ENCODE measurements around the gene IER3.

Gene IER3

DNA sequence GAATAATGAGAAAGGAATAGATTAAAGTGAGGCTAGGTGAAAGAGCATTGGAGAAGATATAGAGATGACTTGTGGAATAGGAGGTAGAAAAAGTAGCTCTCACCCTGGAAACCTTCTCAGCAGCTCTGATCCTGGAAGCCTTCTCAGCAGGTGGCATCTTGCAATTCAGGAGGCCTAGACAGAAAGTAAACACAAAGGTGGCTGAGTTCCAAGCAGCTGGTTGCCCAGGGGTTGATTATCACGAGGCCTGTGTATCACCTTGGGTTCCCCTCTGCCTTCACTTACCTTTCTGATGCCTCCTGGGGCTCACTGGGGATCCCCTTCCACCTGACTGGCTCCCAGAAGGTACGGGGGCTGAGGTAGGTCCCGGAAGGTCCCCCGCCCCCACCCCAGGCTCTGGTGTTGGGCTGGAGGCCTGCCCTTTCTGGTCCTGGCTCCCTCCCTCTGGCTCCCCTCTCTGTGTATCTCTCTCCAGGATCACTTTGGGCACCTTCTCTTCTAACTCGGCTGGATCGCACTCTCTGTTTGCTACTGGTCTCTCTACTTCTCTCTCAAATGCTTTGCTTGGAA lies 37.0 kb downstream of the IER3 start:
- CTCF ChIA-PET, result interaction anchor here (0.6 to 2.7 kb wide), 7 partner anchors 15 to 33 kb away, joined by 3 to 22 read pairs (median 5); no protein-coding TSS in a partner anchor
- Histone ChIP-seq H3K9me3 (ENCODE audit: control insufficient read depth, insufficient read depth, low read depth, low read length) (no peaks in the 10 kb centered on the region), H3K27ac (ENCODE audit: extremely low read depth, low read depth, low read length) (peak overlapping the region; percentile 91), H3K4me3 (ENCODE audit: low read depth, low read length) (no peak overlapping the region), H3K4me1 (ENCODE audit: control insufficient read depth, insufficient read depth, low read length) (peaks cover 17% of the 10 kb centered on the region), H3K36me3 (ENCODE audit: control insufficient read depth in 2 of 2, insufficient read depth in 1 of 2, low read length in 2 of 2) (peaks cover 55 to 92% of the 10 kb centered on the region in 2 experiments)
- POLR2A ChIA-PET, result interaction anchor here (1.0 to 2.9 kb wide), 8 partner anchors 10 to 91 kb away, joined by 4 to 36 read pairs (median 6); partner anchors contain the start of genes IER3, MDC1, NRM and TUBB
- TF ChIP-seq ZNF239 (tag by site-specific recombination; IDR thresholded peaks at IDR 0.05), result no peak
- no peak for TF ChIP-seq ZNF658 (tag by site-specific recombination; IDR thresholded peaks at IDR 0.05)
- no peak for TF ChIP-seq ZNF16 (tag by site-specific recombination; IDR thresholded peaks at IDR 0.05; ENCODE audit: low read depth)
- no peak for TF ChIP-seq GLIS2 (tag by site-specific recombination; IDR thresholded peaks at IDR 0.05)
- TF ChIP-seq ZSCAN23 (tag by site-specific recombination; IDR thresholded peaks at IDR 0.05), result peak; percentile 18; the same call in 1 of the 2 replicates
- TF ChIP-seq ZBTB17 (tag by site-specific recombination; IDR thresholded peaks at IDR 0.05), result peak; percentile 84
- TF ChIP-seq ZNF10 (tag by site-specific recombination; IDR thresholded peaks at IDR 0.05), result no peak
- no peak for TF ChIP-seq ZNF280D (tag by site-specific recombination; IDR thresholded peaks at IDR 0.05)
- TF ChIP-seq ZNF600 (tag by site-specific recombination; IDR thresholded peaks at IDR 0.05), result peak; percentile 66; the same call in 1 of the 2 replicates
- TF ChIP-seq TSHZ1 (tag by site-specific recombination; IDR thresholded peaks at IDR 0.05; ENCODE audit: borderline replicate concordance), result no peak
- TF ChIP-seq ZBTB44 (tag by site-specific recombination; IDR thresholded peaks at IDR 0.05), result peak; percentile 87
- peak; percentile 52; the same call in 1 of the 2 replicates for TF ChIP-seq ZNF366 (tag by site-specific recombination; conservative IDR thresholded peaks at IDR 0.05)
- TF ChIP-seq ZNF664 (tag by site-specific recombination; IDR thresholded peaks at IDR 0.05), result no peak
- no peak for TF ChIP-seq YY2 (tag by site-specific recombination; IDR thresholded peaks at IDR 0.05)
- TF ChIP-seq OSR2 (tag by site-specific recombination; IDR thresholded peaks at IDR 0.05), result peak; percentile 60
- no peak for TF ChIP-seq ZFP3 (tag by site-specific recombination; IDR thresholded peaks at IDR 0.05; ENCODE audit: low read depth)
- TF ChIP-seq ZNF660 (tag by site-specific recombination; IDR thresholded peaks at IDR 0.05), result peak; percentile 95
- no peak for TF ChIP-seq ZNF169 (tag by site-specific recombination; IDR thresholded peaks at IDR 0.05)
- no peak for TF ChIP-seq ZEB2 (tag by site-specific recombination; IDR thresholded peaks at IDR 0.05)
- TF ChIP-seq, protein P1, sequence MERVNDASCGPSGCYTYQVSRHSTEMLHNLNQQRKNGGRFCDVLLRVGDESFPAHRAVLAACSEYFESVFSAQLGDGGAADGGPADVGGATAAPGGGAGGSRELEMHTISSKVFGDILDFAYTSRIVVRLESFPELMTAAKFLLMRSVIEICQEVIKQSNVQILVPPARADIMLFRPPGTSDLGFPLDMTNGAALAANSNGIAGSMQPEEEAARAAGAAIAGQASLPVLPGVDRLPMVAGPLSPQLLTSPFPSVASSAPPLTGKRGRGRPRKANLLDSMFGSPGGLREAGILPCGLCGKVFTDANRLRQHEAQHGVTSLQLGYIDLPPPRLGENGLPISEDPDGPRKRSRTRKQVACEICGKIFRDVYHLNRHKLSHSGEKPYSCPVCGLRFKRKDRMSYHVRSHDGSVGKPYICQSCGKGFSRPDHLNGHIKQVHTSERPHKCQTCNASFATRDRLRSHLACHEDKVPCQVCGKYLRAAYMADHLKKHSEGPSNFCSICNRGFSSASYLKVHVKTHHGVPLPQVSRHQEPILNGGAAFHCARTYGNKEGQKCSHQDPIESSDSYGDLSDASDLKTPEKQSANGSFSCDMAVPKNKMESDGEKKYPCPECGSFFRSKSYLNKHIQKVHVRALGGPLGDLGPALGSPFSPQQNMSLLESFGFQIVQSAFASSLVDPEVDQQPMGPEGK (tag by site-specific recombination; IDR thresholded peaks at IDR 0.05), result peak; percentile 43
- peak; percentile 40 for TF ChIP-seq MZF1 (tag by site-specific recombination; IDR thresholded peaks at IDR 0.05; ENCODE audit: borderline replicate concordance)
- no peak for TF ChIP-seq HOXD13 (CRISPR knock-in tag; IDR thresholded peaks at IDR 0.05; ENCODE audit: borderline replicate concordance)
- no peak for TF ChIP-seq ZNF521 (tag by site-specific recombination; IDR thresholded peaks at IDR 0.05)
- TF ChIP-seq ZNF335 (tag by site-specific recombination; conservative IDR thresholded peaks at IDR 0.05), result 0 out of 2 replicates have a peak, but pooled peaks have one; percentile 33
- TF ChIP-seq, protein P2, sequence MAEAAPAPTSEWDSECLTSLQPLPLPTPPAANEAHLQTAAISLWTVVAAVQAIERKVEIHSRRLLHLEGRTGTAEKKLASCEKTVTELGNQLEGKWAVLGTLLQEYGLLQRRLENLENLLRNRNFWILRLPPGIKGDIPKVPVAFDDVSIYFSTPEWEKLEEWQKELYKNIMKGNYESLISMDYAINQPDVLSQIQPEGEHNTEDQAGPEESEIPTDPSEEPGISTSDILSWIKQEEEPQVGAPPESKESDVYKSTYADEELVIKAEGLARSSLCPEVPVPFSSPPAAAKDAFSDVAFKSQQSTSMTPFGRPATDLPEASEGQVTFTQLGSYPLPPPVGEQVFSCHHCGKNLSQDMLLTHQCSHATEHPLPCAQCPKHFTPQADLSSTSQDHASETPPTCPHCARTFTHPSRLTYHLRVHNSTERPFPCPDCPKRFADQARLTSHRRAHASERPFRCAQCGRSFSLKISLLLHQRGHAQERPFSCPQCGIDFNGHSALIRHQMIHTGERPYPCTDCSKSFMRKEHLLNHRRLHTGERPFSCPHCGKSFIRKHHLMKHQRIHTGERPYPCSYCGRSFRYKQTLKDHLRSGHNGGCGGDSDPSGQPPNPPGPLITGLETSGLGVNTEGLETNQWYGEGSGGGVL (tag by site-specific recombination; IDR thresholded peaks at IDR 0.05), result peak; percentile 26; the same call in 1 of the 2 replicates
- TF ChIP-seq ZNF558 (tag by site-specific recombination; IDR thresholded peaks at IDR 0.05), result peak; percentile 46; the same call in 1 of the 2 replicates
- TF ChIP-seq ZIC2 (tag by site-specific recombination; IDR thresholded peaks at IDR 0.05), result peak; percentile 68
